CD4-positive, alpha-beta T cell treated with Interleukin-15 for 1 hour (primary cell): ENCODE data around the gene TXNRD2.
A peak's percentile ranks its signal among the peaks of the same experiment; 100 is the strongest.
"Not testable (repeated sequence)": the region's sequence is repeated elsewhere in the genome, so short reads cannot be mapped to it uniquely, and the experiment has no call there.

Source experiments
- DNase-seq: peaks from one replicate; pipeline ENCODE4 v3.0.0-alpha.2; 2020

The TXNRD2 gene

DNA sequence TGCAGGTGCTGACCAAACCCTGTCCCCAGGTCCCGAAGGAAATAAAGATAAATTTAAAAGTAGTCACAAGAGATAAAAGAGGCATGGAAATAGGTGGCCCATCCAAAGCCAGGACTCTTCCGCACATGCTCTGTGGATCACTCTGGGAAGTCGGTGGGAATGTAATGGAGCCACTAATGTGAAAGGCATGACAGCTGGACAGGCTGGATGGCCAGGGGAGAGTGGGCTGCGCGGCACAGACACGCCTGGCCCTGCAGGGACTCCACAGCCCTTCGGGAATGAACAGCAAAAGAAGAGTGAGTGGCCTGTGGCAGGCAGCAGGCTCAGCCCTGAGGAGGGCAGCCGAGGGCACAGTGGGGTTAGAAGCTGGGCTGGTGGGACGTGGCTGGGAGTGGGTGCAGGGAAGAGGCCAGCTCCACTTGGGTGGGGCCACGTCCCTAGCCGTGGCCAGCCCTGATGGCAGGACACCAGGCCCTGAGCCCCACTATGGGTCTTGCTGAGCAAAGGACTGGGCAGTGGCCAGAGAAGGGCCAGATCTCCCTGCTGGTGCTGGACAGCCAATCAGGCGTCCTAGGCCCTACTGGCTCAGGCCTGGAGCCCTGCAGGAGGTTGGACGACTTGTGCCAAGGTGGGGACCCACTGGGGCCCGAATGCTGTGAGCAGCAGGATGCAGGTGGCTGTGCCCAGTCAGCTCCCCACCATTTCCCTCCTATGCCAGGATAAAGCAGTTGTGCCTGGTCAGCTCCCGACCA, 55.6 kb downstream of the TXNRD2 start:
- peak; percentile 5 for DNase-seq

DNA sequence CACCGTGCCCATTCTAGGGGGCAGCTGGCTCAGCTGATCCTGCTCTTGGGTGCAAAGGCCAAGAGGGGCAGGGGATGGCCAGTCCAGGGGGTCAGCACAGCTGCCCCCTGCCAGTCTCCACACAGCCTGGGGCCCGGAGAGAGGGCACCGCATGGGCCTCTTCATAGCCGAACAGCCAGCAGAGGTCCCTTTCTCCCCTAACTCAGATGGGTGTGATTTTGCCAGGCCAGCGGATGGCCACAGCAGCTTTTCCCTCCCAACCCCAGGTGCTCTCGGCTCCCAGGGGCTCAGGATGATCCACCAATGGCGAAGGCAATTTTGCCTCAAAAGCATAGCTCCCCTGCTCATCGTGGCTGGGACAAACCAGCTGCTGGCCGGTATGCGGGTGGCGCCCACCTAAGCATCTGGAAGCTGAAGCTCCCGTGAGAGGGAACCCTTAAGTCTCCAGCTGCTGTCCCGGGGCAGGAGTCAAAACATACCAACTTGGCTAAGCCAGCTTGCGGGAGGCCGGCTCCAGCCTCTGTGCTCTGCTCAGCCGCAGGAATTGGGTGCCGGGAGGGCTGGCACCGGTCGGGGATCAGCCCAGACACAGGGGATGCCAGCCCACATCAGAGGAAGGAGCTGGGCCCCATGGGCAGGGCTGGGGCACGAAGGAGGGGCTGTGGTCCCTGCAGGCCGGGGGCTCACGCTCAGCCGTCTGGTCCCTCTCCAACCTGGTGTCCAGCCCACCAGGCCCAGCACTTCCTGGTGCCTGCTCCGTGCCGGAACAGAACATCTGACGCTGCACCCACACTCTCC, 56.5 kb downstream of the TXNRD2 start:
- no peak for DNase-seq

DNA sequence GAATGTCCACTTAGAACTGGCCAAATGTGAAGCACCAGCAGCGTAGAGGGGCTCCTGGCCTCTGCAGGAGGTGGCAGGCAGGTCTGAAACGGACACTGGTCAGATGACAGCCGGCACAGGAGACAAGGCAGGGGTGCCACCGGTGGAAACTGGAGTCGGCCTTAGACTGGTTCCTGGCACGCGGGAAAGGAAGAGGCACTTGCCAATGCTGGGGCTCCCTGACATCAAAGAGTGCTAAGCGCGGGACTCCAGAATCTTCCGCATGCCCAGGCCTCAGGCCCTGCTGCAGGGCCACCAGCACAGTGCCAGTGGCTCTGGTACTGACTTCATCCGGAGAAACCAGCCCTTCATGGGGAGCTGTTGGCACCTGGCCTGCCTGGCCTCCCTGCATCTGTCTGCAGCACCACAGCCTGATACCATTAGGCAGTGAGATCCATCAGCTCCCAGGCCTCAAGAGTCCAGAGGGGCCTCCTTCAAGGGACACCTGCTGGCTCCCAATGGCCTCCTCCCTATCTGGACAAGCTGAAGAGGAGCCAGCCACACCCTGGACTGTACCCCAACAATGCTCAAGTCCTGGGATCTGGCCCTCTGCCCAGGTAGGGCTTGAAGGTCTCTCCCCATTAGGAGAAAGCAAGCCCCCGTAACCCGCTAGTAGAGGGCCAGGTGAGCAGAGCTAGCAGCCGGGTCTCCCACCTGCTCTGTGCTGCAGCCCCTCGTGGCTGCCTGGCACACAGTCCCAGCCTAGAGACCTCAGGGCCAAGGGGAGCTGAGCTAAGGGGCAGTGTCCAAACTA, 57.3 kb downstream of the TXNRD2 start:
- DNase-seq = no peak

DNA sequence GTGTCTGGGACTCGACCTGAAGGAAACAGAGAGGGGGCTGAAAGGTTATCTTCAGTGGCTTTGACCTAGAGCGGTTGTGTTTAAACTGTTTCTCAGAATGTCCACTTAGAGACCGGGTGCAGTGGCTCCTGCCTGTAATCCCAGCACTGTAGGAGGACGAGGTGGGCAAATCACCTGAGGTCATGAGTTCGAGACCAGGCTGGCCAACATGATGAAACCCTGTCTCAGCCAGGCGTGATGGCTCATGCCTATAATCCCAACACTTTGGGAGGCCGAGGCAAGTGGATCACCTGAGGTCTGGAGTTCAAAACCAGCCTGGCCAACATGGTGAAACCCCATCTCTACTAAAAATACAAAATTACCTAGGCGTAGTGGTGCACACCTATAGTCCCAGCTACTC, 58.2 kb downstream of the TXNRD2 start:
- not testable (repeated sequence) for DNase-seq

DNA sequence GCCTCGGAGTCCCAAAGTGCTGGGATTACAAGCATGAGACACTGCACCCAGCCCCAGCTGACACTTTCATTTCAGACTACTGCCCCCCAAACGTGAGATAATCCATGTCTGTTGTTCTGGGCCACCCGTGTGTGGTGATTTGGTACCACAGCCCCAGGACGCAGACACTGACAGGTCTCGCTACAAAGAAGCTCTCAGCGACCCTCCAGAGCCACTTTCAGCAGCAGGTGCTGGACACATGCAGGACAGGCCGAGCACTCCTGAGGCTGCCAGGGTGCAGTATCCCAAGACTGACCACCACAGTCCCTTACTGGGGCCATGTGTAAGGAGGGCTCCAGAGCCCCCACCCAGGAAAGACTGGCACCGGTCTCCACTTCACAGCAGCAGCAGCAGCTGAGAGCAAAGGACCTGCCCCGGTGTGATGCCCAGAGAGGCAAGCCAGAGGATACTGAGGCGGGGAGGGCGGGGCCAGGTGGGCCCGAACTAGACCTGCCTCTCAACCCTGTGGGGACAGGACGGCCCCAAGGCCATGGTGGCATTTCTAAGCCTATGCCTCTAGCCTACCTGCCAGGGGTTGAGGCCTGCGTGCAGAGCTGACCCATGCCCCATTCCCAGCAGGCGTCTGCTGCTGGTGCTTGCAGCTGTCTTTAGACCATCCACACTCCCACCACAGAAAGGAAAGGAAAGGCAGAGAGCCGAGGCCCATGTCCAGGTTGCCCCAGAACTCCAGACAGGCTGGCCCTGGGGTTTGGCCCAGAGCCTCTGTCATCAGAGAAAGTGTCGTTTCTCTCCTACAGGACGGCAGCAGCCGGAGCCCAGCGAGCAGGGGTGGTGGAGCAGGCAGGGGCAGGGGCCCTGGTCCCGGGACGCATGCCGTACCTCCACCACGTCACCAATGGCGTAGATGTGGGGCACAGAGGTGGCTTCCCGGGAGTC, 58.9 kb downstream of the TXNRD2 start:
- peak; percentile 7 for DNase-seq

DNA sequence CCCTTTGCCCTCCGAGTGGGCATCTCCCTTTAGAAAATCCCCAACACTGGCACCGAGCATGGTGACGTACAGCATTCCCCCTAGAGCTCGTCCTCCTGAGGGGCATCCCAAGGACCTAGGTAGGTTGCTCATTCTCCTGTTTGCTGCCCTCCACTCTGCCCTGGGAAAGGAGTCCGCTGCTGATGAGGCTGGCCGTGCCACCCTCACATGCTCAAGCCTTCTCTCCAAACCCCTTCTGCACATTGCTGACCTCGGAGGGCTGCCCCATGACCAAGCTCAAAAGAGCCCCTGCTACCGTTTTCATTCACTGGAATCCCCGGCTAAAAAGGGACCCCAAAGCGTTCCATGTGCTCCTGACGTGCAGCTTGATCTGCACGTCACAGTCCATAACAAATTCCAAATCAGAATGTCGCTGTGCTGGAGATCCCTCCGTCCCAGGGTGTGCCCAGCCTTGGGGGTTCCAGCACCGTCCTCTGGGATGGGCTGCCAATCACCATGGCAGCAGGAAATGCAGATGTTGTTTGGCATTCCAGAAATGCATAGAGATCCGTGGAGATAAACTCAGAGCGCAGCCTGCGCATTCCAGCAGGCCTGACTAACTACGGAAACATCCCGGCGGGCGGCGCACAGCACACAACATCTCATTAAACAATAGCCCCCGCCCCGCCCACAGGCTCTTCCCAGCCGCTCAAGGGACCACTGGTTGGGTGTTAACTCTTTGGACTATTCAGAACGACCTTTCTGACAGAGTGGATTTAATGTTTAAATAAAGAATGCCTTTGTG, 60.6 kb downstream of the TXNRD2 start:
- peak; percentile 15 for DNase-seq

DNA sequence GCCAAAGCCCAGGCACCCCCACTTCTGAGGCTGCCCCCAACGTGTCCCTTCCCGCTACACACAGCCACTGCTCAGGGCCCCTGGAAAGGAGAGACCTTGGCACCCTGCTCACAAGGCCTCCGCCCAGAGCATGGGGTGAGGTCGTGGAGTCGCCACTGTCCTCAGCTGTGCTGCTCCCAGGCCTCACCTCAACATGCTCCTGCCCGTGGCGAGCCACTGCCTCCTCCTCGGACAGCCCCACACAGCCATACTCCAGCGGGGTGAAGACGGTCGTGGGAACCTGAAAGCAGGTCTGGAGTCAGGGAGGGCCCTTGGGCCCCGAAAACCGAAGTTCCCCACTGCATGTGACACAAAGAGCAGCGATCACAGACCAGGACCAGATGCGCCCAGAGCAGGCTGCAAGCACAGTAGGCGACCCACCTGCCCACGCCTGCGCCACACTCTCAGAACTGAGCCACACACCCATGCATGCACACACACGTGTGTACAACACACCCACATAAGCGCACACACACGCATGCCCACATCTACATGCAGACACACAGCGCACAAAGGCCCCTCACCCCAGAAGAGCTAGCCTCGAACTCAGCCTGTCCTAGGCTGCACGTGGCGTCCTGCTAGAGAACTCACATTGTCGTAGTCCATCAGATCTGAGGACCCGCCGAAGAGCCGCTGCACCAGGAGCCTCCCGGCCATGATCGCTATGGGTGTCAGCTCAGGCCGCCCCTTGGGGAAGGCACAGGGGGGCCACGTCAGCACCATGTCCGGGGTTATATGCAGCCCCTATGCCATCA, 61.4 kb downstream of the TXNRD2 start:
- peak; percentile 11 for DNase-seq

DNA sequence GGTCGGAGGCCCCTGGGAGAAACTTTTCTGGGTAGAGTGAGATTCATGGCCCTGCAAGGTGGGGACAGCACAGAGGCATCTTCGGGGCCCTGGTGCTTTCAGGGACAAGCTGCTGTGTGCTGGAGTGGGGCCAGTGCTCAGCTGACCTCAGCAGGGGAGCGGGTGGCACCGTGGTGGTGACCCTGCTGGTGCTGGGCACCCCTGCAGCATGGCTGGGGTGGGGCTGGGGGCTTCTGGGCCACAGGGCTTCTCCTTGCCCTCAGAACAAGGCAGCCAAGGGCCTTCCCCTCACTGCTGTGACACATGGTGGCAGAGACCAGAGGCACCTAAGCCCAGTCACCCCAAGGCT, 62.0 kb downstream of the TXNRD2 start:
- DNase-seq = peak; percentile 5

DNA sequence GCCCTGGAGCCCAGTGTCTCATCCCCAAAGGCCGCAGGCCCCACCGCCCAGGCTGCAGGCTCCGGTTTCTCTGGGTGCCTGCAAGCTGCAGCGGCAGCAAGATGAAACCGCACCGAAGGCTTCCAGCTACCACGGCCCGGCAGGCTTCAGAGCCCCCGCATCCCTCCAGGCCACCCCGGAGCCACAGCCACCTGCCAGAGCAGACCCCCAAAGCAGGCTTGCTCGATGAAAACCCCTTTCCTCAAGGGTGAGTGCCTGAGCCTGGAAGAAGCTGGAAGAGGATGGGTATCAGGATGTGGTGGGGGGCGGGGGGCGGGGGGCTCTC, 62.4 kb downstream of the TXNRD2 start:
- peak; percentile 9 for DNase-seq

DNA sequence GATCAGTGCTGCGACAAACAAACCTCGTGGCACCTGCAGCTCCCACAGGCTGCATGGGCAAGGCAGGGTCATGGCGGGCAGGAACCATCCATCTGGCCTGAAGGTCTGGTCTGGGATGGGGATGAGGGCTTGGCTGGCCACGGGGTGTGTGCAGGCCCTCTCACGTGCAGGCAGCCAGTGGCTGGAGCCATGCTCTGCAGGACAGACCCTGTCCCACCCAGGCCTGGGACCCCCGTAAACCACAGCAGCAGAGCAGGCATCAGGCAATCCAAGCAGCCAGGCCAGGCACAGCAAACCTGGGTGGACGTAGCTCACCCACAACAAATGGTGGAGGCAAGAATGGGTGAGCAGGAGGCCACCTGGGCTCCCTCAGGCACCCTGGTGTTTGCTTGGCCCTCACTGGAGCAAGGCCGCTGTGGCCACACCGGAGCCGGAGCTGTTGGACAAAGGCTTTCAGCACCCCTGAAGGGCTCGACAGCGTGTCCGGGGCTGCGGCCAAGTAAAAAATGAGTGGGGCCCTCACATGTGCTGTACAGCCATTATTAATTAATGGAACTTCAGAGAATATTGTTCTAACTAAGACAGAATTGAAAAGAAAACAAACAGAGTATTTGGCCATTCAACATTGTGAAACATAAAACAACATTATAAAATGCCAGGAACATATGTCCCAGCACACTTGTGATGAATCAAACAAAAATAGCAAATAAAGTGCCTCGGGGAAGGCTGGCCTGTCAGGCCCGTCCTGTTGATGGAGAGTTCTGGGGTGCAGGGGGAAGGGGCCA, 63.0 kb downstream of the TXNRD2 start:
- DNase-seq = peak; percentile 12

DNA sequence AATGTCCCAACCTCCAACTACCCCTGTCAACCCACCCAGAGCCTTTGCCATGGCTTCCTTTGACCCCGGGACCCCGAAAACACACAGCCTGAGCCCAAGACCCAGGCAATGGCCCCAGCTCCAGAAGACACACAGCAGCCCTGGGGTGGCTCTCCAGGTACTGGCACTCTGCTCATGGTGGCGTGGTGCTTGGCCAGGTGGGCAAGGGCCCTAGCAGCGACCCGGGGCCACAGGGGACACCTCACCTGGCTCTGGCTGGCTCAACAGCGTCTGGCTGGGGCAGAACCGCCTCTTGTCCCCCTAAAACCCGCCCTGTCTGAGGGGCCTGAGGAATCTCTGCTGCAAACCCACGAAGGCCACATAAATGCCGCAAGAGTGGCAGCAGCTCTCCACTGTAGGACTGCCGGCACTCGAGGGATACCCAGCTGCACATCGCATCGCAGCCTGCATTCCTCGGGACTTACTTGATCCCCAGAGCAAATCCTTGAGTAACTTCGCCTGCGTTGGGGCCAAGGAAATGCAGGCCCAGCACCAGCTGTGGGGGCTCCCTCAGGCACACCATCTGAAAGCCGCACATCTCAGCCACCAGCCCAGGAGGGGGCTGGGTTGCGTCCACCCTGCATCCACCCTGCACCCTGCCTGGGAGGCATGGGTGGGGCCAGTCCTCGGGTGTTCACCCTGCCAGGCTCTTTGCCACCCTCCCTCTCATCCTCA, 63.8 kb downstream of the TXNRD2 start:
- peak; percentile 10 for DNase-seq

DNA sequence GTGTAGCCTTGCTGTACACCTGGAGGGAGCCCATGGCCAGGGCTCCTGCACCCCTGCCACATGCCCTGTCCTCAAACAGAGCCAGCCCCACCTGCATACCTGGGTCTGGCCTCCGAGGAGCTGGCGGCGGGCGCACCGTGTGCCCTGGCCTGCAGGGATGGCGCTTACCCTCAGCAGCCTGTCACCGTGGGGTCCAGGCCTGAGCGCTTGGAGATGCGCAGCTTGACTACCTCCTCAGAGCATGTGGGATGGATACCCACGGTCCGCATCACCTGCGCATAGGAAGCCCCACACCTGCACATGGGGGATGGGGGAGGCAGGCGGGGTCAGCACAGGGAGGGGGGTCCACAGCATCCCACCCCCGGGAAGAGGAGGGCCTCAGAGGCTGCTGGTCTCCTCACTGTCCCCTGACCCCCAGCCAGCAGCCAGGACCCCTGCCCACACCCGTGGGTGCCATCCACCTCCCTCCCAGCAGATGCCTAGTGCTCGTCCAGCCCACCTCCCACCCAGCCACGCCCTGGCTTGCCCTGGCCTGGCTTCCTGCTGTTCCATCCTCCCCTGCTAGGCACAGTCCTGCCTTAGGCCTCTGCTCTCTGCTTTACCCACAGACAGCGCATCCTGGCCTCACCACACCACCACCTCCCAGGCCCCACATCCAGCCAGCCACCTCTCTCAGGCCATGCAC, 64.5 kb downstream of the TXNRD2 start:
- peak; percentile 12 for DNase-seq

DNA sequence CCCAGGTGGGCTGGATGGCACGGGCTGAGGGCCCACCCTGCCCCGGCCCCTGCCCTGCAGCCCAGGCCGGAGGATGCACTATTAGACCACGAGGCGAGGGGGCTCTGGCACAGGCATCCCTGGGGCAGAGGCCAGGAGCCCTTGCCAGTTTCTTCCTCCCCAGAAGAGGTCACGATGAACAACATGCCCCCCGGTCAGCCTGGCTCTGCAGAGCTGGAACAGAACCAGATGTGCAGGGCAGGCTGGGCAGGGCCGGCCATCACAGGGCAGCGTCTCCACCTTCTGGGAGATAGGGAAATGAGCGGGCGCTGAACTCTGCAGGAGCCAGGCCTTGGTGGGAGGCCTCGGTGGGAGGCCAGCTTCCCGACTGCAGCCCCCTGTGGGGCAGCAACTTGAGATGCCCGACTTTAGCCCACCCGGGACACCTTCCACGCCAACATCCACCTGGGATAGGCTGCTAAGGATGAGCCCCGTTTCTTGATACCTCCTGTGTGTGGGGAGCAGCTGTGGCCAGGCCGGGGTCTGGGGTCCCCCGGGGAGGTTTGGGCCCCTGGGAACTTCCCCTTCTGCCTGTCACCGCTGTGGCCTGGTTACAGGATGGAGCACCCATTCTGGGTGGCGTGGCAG, 65.2 kb downstream of the TXNRD2 start:
- DNase-seq = peak; percentile 5

DNA sequence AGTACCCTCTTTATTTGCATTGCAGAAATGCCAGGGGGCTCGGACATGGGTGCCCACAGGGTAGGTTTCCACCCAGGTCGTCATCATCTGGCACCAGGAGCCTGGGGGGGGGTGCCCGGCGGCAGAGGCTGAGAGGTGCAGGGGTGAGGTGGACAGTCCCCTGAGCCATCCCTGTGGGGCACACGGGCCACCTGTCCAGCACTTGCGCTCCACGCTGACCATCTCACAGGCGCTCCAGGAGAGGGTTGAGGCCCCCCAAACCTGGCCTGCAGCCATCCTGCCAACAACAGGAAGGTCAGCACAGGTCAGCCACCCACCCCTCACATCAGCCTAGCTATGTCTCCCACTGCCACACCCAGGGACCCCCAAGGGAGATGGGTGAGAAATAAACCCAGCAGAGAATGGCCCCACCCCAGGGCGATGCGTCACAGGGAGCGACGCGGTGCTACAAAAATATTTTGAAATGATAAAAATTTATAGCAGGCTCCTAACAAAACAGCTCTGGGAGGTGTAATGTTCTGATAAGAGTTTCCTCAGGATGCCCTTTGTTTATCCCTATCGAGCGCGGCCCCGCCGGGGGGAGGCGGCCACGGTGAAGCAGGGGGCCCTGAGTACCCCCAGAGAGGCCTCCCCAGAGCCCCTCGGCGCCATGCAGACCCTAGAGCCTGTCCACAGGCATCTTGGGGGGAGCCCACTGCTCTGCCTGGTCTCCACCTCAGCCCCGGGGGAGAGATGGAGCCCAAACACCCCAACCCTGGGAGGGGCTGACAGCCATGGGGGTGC, 65.9 kb downstream of the TXNRD2 start:
- no peak for DNase-seq

DNA sequence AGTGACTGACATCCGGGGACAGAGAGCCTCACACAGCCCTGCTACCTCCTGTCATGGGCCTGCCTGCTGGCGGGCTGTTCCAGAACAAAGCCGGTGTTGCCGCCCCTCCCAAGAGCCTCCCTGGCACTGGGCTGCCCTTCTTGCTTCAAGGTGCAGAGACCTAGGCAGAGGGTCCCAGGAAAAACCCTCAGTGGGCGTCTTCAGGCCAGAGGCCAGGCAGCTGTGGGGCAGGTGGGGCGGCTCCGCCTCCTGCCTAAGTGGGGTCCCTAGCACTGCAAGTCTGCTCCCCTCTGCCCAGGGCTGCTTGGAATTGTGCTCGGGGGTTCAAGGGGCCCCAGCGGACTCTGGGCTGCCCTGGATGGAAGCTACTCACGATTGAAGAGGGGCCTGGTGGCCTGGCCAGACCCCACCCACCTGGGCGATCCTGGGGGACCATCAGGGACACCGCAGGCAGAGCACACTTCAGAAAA, 66.5 kb downstream of the TXNRD2 start:
- peak; percentile 14 for DNase-seq

DNA sequence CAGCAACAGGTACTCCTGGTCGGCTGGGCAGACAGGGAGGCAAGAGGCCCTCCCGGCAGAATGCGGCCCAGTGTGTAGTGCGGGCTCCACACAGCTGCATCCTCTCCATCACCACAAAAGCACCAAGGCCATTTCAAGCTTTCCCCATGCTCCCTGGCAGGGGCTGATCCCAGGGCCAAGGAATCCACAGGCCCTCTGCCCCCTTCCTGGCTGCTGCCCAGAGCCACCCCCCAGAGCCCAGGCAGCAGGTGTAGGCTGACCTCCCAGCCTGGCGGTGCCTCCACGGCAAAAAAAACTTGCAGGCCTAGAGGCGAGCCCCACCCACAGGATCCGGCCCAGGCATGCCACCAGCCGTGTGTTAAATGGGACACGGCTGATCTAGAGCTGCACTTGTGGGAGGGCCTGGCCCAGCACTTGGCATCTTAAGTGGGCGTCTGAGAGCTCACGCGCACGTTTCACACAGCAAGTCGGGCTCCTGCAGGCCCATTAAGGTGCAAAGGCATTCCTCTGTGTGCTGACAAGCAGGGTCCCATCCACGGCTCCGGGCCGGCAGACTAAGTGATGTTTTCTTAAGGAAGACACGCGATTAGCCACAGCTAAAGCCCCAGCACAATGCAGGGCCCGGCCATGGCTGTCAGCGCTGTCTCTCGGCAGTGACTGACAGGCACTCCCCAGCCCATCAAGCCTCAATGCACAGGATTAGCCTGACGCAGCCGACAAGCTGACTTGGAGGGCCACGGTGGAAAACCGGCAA, 67.1 kb downstream of the TXNRD2 start:
- peak; percentile 17 for DNase-seq

DNA sequence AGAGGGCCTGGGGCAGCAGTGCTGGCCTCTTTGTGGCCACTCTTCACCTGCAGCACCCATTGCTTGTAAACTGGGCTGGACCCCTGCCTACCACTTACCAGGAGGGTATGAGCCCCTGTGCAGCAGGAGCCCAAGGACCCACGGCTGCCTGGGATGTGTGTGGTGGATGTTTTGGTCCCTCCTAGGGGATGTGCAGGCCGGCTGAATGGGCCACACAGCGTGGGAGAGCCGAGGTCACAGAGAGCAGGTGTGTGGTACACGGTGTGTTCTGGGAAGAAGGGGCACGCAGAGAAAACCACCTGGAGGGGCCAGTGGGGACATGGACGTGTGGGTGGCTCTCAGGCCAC, 67.7 kb downstream of the TXNRD2 start:
- DNase-seq = peak; percentile 13
